Measurements from ENCODE around the gene AP3M1. TPM values are rescaled to one million over a fixed set of nuclear protein-coding genes. Genes with fewer than 3 reads are reported as not detected.

AP3M1 gene
- total RNA-seq, 1 experiment from 2014 or later, result 34.4 TPM

GRCh38 chr10:74076961-74077360 lies 73.7 kb downstream of the AP3M1 start:
- peaks cover 32 to 51% of the 10 kb centered on the region in 2 experiments for H3K4me1 ChIP-seq (ENCODE audit: control insufficient read depth in 1 of 2, insufficient read depth in 2 of 2, low read length in 2 of 2)
- H4K20me1 ChIP-seq (ENCODE audit: insufficient read depth), result no peaks in the 10 kb centered on the region
- TF ChIP-seq YY1 (IDR thresholded peaks at IDR 0.05; ENCODE audit: extremely low read depth, insufficient replicate concordance, low read depth, low read length) (no peak), ZFX (IDR thresholded peaks at IDR 0.05) (no peak)
- ChIA-PET RAD21 (ENCODE audit: low non-redundant PET in 1 of 2, low total read pairs in 2 of 2, uncharacterized antibody in 2 of 2, unreplicated experiment in 2 of 2) (no interaction called here), CTCF (interaction anchor here (3.0 kb wide), 1 partner anchor 197 kb away, joined by 9 read pairs; no protein-coding TSS in a partner anchor), POLR2A (interaction anchor here (1.0 to 1.4 kb wide), 2 partner anchors 111 to 189 kb away, joined by 3 read pairs; no protein-coding TSS in a partner anchor)
- no peak for ATAC-seq
- no peaks in the 10 kb centered on the region for H3K27me3 ChIP-seq (ENCODE audit: insufficient read depth, low read length)
- H3K9ac ChIP-seq (ENCODE audit: low read length), result no peak overlapping the region
- intact Hi-C loops (cut with micrococcal nuclease), result no loop called here
- no peaks in the 10 kb centered on the region for H3K9me3 ChIP-seq (ENCODE audit: control insufficient read depth in 1 of 2, insufficient read depth in 1 of 2, low read depth in 1 of 2, low read length in 2 of 2)
- H3K36me3 ChIP-seq (ENCODE audit: control insufficient read depth in 1 of 2, insufficient read depth in 2 of 2, low read length in 2 of 2), result peaks cover 9 to 28% of the 10 kb centered on the region in 2 experiments; a peak in 3 of 4 replicates
- H3K4me2 ChIP-seq (ENCODE audit: low read length), result no peak overlapping the region
- BruUV-seq (replicated peaks), result no TSS peak
- DNase-seq (ENCODE audit: low read depth, low spot score), result no peak
- H3K27ac ChIP-seq (ENCODE audit: low read depth, low read length), result no peak overlapping the region
- no peak overlapping the region for H2AFZ ChIP-seq (ENCODE audit: low read depth, low read length, poor library complexity, severe bottlenecking)
- H3K79me2 ChIP-seq (ENCODE audit: insufficient read depth, low read length), result peaks cover 41% of the 10 kb centered on the region
- no peaks in the 10 kb centered on the region for H3K9me2 ChIP-seq (ENCODE audit: insufficient read depth)
- no peak overlapping the region for H3K4me3 ChIP-seq (replicated peaks in 1 of 2; ENCODE audit: low read depth in 1 of 2, low read length in 2 of 2)

- H3K27me3 ChIP-seq (ENCODE audit: insufficient read depth, low read length), result no peaks in the 10 kb centered on the region
- DNase-seq (ENCODE audit: low read depth, low spot score) (no peak), ATAC-seq (no peak)
- no peak overlapping the region for H3K9ac ChIP-seq (ENCODE audit: low read length)
- H3K4me2 ChIP-seq (ENCODE audit: low read length), result no peak overlapping the region
- no peak for TF ChIP-seq CTCF (IDR thresholded peaks at IDR 0.05 in 2 of 3, conservative IDR thresholded peaks at IDR 0.05 in 1 of 3; ENCODE audit: borderline replicate concordance in 1 of 3, insufficient read depth in 1 of 3, low read depth in 2 of 3, low read length in 2 of 3)
- TF ChIP-seq SIN3A (IDR thresholded peaks at IDR 0.05; ENCODE audit: low read depth), result no peak
- no peak for TF ChIP-seq ZNF274 (IDR thresholded peaks at IDR 0.05; ENCODE audit: low read depth, low read length)
- no peak for TF ChIP-seq SRF (IDR thresholded peaks at IDR 0.05; ENCODE audit: low read depth)
- no peak for TF ChIP-seq YY1 (IDR thresholded peaks at IDR 0.05; ENCODE audit: extremely low read depth, insufficient replicate concordance, low read depth, low read length)
- no peak for TF ChIP-seq EZH2 (IDR thresholded peaks at IDR 0.05)
- no peak for TF ChIP-seq CEBPB (IDR thresholded peaks at IDR 0.05; ENCODE audit: low read depth)
- no peak for TF ChIP-seq TCF7L2 (IDR thresholded peaks at IDR 0.05; ENCODE audit: borderline replicate concordance, extremely low read depth, insufficient read depth, insufficient read length)
- no peak for TF ChIP-seq CBX3 (IDR thresholded peaks at IDR 0.05; ENCODE audit: low read depth)
- TF ChIP-seq RAD21 (IDR thresholded peaks at IDR 0.05; ENCODE audit: low read depth), result no peak
- no peak for TF ChIP-seq POLR2A (IDR thresholded peaks at IDR 0.05; ENCODE audit: borderline replicate concordance, extremely low read depth, insufficient read depth, insufficient read length)
- no peak for TF ChIP-seq SP1 (IDR thresholded peaks at IDR 0.05; ENCODE audit: low read depth)
- no peak for TF ChIP-seq FOSL1 (IDR thresholded peaks at IDR 0.05; ENCODE audit: low read depth)
- no peak for TF ChIP-seq ELF1 (IDR thresholded peaks at IDR 0.05; ENCODE audit: borderline replicate concordance, low read depth)
- no peak for TF ChIP-seq ZFX (IDR thresholded peaks at IDR 0.05)
- TF ChIP-seq ATF3 (IDR thresholded peaks at IDR 0.05), result no peak
- no peak for TF ChIP-seq JUND (IDR thresholded peaks at IDR 0.05)
- CTCF ChIA-PET, result interaction anchor here (3.0 kb wide), 1 partner anchor 196 kb away, joined by 9 read pairs; no protein-coding TSS in a partner anchor
- intact Hi-C loops (cut with micrococcal nuclease), result no loop called here
- RAD21 ChIA-PET (ENCODE audit: low non-redundant PET in 1 of 2, low total read pairs in 2 of 2, uncharacterized antibody in 2 of 2, unreplicated experiment in 2 of 2), result no interaction called here
- H4K20me1 ChIP-seq (ENCODE audit: insufficient read depth), result no peaks in the 10 kb centered on the region
- H3K36me3 ChIP-seq (ENCODE audit: control insufficient read depth in 1 of 2, insufficient read depth in 2 of 2, low read length in 2 of 2), result peaks cover 9 to 35% of the 10 kb centered on the region in 2 experiments; a peak in 3 of 4 replicates
- H3K9me3 ChIP-seq (ENCODE audit: control insufficient read depth in 1 of 2, insufficient read depth in 1 of 2, low read depth in 1 of 2, low read length in 2 of 2), result no peaks in the 10 kb centered on the region
- H3K79me2 ChIP-seq (ENCODE audit: insufficient read depth, low read length), result peaks cover 39% of the 10 kb centered on the region
- H2AFZ ChIP-seq (ENCODE audit: low read depth, low read length, poor library complexity, severe bottlenecking), result no peak overlapping the region
- BruUV-seq (replicated peaks), result no TSS peak
- no peak overlapping the region for H3K27ac ChIP-seq (ENCODE audit: low read depth, low read length)
- peaks cover 30 to 56% of the 10 kb centered on the region in 2 experiments for H3K4me1 ChIP-seq (ENCODE audit: control insufficient read depth in 1 of 2, insufficient read depth in 2 of 2, low read length in 2 of 2)
- POLR2A ChIA-PET, result interaction anchor here (1.4 kb wide), 1 partner anchor 188 kb away, joined by 3 read pairs; no protein-coding TSS in a partner anchor
- H3K4me3 ChIP-seq (replicated peaks in 1 of 2; ENCODE audit: low read depth in 1 of 2, low read length in 2 of 2), result no peak overlapping the region
- no peaks in the 10 kb centered on the region for H3K9me2 ChIP-seq (ENCODE audit: insufficient read depth)
These were observed 74.7 kb downstream of the AP3M1 start for GRCh38 chr10:74075906-74076305.

All from HCT116 (cell line).